H9 (cell line): ENCODE results near the gene SLC5A2. TPM values are rescaled to one million over a fixed set of nuclear protein-coding genes. Genes with fewer than 3 reads are reported as not detected.

Experiments used
- DNase-seq: peaks from one replicate; pipeline ENCODE4 v3.0.0-alpha.2; 2017
- H2AFZ ChIP-seq: one replicate; pipeline ENCODE4 v1.6.1; 2013; ENCODE audit warnings: mild to moderate bottlenecking, low read length, control low read depth, moderate library complexity
- H2AK5ac ChIP-seq: 2 replicates; pipeline ENCODE4 v1.6.1; 2013; ENCODE audit warnings: low read length, control low read depth, mixed read lengths; ENCODE audit not compliant: insufficient read length
- H2BK120ac ChIP-seq: one replicate; pipeline ENCODE4 v1.6.1; 2013; ENCODE audit warnings: low read depth, mild to moderate bottlenecking, low read length, control low read depth, inconsistent platforms; ENCODE audit not compliant: poor library complexity, severe bottlenecking
- H2BK12ac ChIP-seq: 2 replicates; pipeline ENCODE4 v1.6.1; 2013; ENCODE audit warnings: low read length, control low read depth, mixed read lengths, low read depth; ENCODE audit not compliant: insufficient read length
- H2BK15ac ChIP-seq: 2 replicates; pipeline ENCODE4 v1.6.1; 2013; ENCODE audit warnings: low read depth, low read length, control low read depth
- H2BK20ac ChIP-seq: one replicate; pipeline ENCODE4 v1.6.1; 2013; ENCODE audit warnings: low read depth, mild to moderate bottlenecking, low read length, control low read depth, inconsistent platforms; ENCODE audit not compliant: poor library complexity, severe bottlenecking
- H2BK5ac ChIP-seq: 2 replicates; pipeline ENCODE4 v1.6.1; 2013; ENCODE audit warnings: low read length, control low read depth, mixed read lengths; ENCODE audit not compliant: insufficient read length
- H3K14ac ChIP-seq: 2 replicates; pipeline ENCODE4 v1.6.1; 2013; ENCODE audit warnings: low read length, control low read depth; ENCODE audit not compliant: insufficient read depth
- H3K18ac ChIP-seq: 2 replicates; pipeline ENCODE4 v1.6.1; 2013; ENCODE audit warnings: low read depth, mild to moderate bottlenecking, mixed read lengths, low read length, control low read depth; ENCODE audit not compliant: insufficient read length
- H3K23ac ChIP-seq: 2 replicates; pipeline ENCODE4 v1.6.1; 2013; ENCODE audit warnings: low read length, control low read depth, mixed read lengths, low read depth; ENCODE audit not compliant: insufficient read length
- H3K23me2 ChIP-seq: 2 replicates; pipeline ENCODE4 v1.6.1; 2013; ENCODE audit warnings: low read depth, mild to moderate bottlenecking, mixed read lengths, low read length, control low read depth; ENCODE audit not compliant: insufficient read length, poor library complexity, severe bottlenecking
- H3K27ac ChIP-seq: 2 replicates; pipeline ENCODE4 v1.5.1; 2013; ENCODE audit warnings: low read length, control low read depth, mixed read lengths, low read depth; ENCODE audit not compliant: insufficient read length
- H3K27me3 ChIP-seq: 2 replicates; pipeline ENCODE4 v1.6.1; 2013; ENCODE audit warnings: low read length, control low read depth, inconsistent platforms; ENCODE audit not compliant: insufficient read depth
- H3K4ac ChIP-seq: 2 replicates; pipeline ENCODE4 v1.6.1; 2013; ENCODE audit warnings: low read depth, mild to moderate bottlenecking, control low read depth, inconsistent platforms, low read length, moderate library complexity
- H3K4me1 ChIP-seq: 2 replicates; pipeline ENCODE4 v1.6.1; 2013; ENCODE audit warnings: low read length, control low read depth, inconsistent platforms; ENCODE audit not compliant: insufficient read depth
- H3K4me2 ChIP-seq: 2 replicates; pipeline ENCODE4 v1.6.1; 2013; ENCODE audit warnings: low read length, control low read depth, mixed read lengths; ENCODE audit not compliant: insufficient read length, insufficient read depth
- H3K56ac ChIP-seq: 2 replicates; pipeline ENCODE4 v1.6.1; 2013; ENCODE audit warnings: low read depth, mild to moderate bottlenecking, mixed read lengths, low read length, control low read depth; ENCODE audit not compliant: insufficient read length
- H3K79me1 ChIP-seq: 2 replicates; pipeline ENCODE4 v1.6.1; 2013; ENCODE audit warnings: low read depth, mild to moderate bottlenecking, moderate library complexity, low read length, control low read depth, inconsistent platforms; ENCODE audit not compliant: insufficient read depth, poor library complexity, severe bottlenecking
- H3K79me2 ChIP-seq: 2 replicates; pipeline ENCODE4 v1.6.1; 2013; ENCODE audit warnings: low read length, control low read depth, inconsistent platforms; ENCODE audit not compliant: insufficient read depth
- H3K9ac ChIP-seq: 2 replicates; pipeline ENCODE4 v1.6.1; 2013; ENCODE audit warnings: low read length, control low read depth, mixed read lengths; ENCODE audit not compliant: insufficient read length; ENCODE audit errors: extremely low read depth
- H3K9me3 ChIP-seq: one replicate; pipeline ENCODE4 v1.6.1; 2013; ENCODE audit warnings: low read depth, low read length, inconsistent platforms; ENCODE audit not compliant: control insufficient read depth
- H3T11ph ChIP-seq: one replicate; pipeline ENCODE4 v1.6.1; 2013; ENCODE audit warnings: mild to moderate bottlenecking, low read length, control low read depth, inconsistent platforms
- H4K20me1 ChIP-seq: one replicate; pipeline ENCODE4 v1.6.1; 2013; ENCODE audit not compliant: control insufficient read depth, insufficient read length, insufficient read depth
- H4K5ac ChIP-seq: 2 replicates; pipeline ENCODE4 v1.6.1; 2013; ENCODE audit warnings: low read depth, mild to moderate bottlenecking, mixed read lengths, low read length, control low read depth; ENCODE audit not compliant: insufficient read length
- H4K8ac ChIP-seq: replicated peaks from 2 replicates; pipeline ENCODE4 v1.6.1; 2013; ENCODE audit warnings: low read length, control low read depth, mixed read lengths, low read depth; ENCODE audit not compliant: insufficient read length
- H4K91ac ChIP-seq: 2 replicates; pipeline ENCODE4 v1.6.1; 2013; ENCODE audit warnings: low read depth, mild to moderate bottlenecking, moderate library complexity, mixed read lengths, low read length, control low read depth; ENCODE audit not compliant: insufficient read length
- H3K27ac Mint-ChIP-seq, 3 experiments: 2 replicates in 2 of 3; 3 replicates in 1 of 3; pipeline ENCODE4 v1.8.0; 2020 to 2021; ENCODE audit warnings: mixed read lengths in 3 of 3, mild to moderate bottlenecking in 1 of 3, moderate library complexity in 1 of 3
- H3K27me3 Mint-ChIP-seq: 2 replicates; pipeline ENCODE4 v1.8.0; 2021; ENCODE audit warnings: low read depth, mild to moderate bottlenecking, moderate library complexity, mixed read lengths
- H3K36me3 Mint-ChIP-seq, 3 experiments: 2 replicates in 2 of 3; 3 replicates in 1 of 3; pipeline ENCODE4 v1.8.0; 2020 to 2021; ENCODE audit warnings: low read depth in 3 of 3, mixed read lengths in 3 of 3; ENCODE audit not compliant: insufficient read depth in 1 of 3
- H3K4me1 Mint-ChIP-seq, 2 experiments: 2 replicates each; pipeline ENCODE4 v1.8.0; 2020; ENCODE audit warnings: mixed read lengths in 2 of 2
- H3K4me3 Mint-ChIP-seq, 2 experiments: 2 replicates in 1 of 2; 3 replicates in 1 of 2; pipeline ENCODE4 v1.8.0; 2020 to 2021; ENCODE audit warnings: mild to moderate bottlenecking in 2 of 2, mixed read lengths in 2 of 2, moderate library complexity in 1 of 2
- H3K9me3 Mint-ChIP-seq, 2 experiments: 2 replicates in 1 of 2; 3 replicates in 1 of 2; pipeline ENCODE4 v1.8.0; 2020; ENCODE audit warnings: mild to moderate bottlenecking in 2 of 2, mixed read lengths in 2 of 2, moderate library complexity in 1 of 2
- WGBS: extraction: QIAGEN DNeasy Blood & Tissue Kit; methylation state at CpG from one replicate; pipeline ENCODE4 v1.1.7; 2013; ENCODE audit warnings: missing lambda C conversion rate, low lambda C conversion rate, mixed read lengths; ENCODE audit not compliant: insufficient read length; ENCODE audit errors: extremely low coverage; 5-methylcytosine and 5-hydroxymethylcytosine counted together
- total RNA-seq: library from RNA; stranded (reverse); gene quantifications from 2 replicates; pipeline ENCODE4 v1.2.1, GENCODE V29; 2021
- TF ChIP-seq, protein P1 (sequence below): fragments of 200-600 bp; sonication (generic); conservative IDR thresholded peaks from 3 replicates; pipeline ENCODE4 v1.8.0; 2021; ENCODE audit warnings: antibody characterized with exemption, mild to moderate bottlenecking

SLC5A2 gene
- total RNA-seq, 1 experiment from 2014 or later = 0.52 TPM

DNA sequence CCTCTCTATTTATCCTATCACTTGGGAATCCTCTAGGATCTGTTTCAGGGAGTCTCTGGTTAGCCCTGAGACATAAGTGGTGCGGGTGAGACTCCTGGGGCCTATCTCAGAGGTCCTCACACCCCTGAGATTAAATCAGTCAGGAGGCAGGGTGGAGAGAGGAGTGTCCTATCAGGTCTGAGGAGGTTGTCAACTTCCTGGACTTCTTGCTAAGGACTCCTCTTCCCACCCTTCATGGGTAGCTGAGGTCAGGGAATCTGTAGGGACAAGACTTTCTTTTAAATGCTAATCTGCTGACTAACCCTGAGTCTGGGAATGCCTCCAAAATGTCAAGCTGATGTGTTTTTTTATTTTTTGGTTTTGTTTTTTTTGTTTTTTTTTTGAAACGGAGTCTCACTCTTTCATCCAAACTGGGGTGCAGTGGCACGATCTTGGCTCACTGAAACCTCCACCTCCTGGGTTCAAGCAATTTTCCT lies 30.3 kb upstream of the SLC5A2 start:
- H3K9ac ChIP-seq = no peak overlapping the region
- peaks cover 9% of the 10 kb centered on the region; the same call in 1 of the 2 replicates for H3K4me1 ChIP-seq

More for the DNA sequence above, 30.3 kb upstream of the SLC5A2 start:
- H3K56ac ChIP-seq = no peak overlapping the region
- no peak for DNase-seq
- H3K23me2 ChIP-seq = no peaks in the 10 kb centered on the region
- peaks cover 0 to 5% (median 0%) of the 10 kb centered on the region in 3 experiments; a peak in 4 of 7 replicates for H3K36me3 Mint-ChIP-seq
- H3K4me1 Mint-ChIP-seq = peaks cover 30 to 41% of the 10 kb centered on the region in 2 experiments
- H2BK12ac ChIP-seq = no peak overlapping the region
- H2AK5ac ChIP-seq = no peak overlapping the region
- H3K4me2 ChIP-seq = no peak overlapping the region
- H3K14ac ChIP-seq = no peak overlapping the region
- H4K20me1 ChIP-seq = no peaks in the 10 kb centered on the region
- no peak overlapping the region for H4K91ac ChIP-seq
- no peaks in the 10 kb centered on the region; the same call in 1 of the 2 replicates for H3K79me2 ChIP-seq
- no peaks in the 10 kb centered on the region for H3K9me3 Mint-ChIP-seq
- H4K5ac ChIP-seq = no peak overlapping the region
- H2BK15ac ChIP-seq = no peak overlapping the region
- H3K4ac ChIP-seq = no peak overlapping the region
- H2AFZ ChIP-seq = no peak overlapping the region
- H4K8ac ChIP-seq = no peak overlapping the region
- no peak overlapping the region for H3K23ac ChIP-seq
- peaks cover 3% of the 10 kb centered on the region for H3K27me3 Mint-ChIP-seq
- WGBS = no CpG with 5 or more reads among the region's 3 CpGs
- H2BK120ac ChIP-seq = no peak overlapping the region
- H3K9me3 ChIP-seq = no peaks in the 10 kb centered on the region
- no peak overlapping the region; a peak in 2 of 5 replicates for H3K4me3 Mint-ChIP-seq
- no peak overlapping the region for H3K18ac ChIP-seq
- peaks cover 4% of the 10 kb centered on the region for H3K79me1 ChIP-seq
- H3T11ph ChIP-seq = no peak overlapping the region
- no peak overlapping the region for H2BK5ac ChIP-seq
- H3K27ac ChIP-seq = no peak overlapping the region
- no peaks in the 10 kb centered on the region for H3K27me3 ChIP-seq
- TF ChIP-seq, protein P1, sequence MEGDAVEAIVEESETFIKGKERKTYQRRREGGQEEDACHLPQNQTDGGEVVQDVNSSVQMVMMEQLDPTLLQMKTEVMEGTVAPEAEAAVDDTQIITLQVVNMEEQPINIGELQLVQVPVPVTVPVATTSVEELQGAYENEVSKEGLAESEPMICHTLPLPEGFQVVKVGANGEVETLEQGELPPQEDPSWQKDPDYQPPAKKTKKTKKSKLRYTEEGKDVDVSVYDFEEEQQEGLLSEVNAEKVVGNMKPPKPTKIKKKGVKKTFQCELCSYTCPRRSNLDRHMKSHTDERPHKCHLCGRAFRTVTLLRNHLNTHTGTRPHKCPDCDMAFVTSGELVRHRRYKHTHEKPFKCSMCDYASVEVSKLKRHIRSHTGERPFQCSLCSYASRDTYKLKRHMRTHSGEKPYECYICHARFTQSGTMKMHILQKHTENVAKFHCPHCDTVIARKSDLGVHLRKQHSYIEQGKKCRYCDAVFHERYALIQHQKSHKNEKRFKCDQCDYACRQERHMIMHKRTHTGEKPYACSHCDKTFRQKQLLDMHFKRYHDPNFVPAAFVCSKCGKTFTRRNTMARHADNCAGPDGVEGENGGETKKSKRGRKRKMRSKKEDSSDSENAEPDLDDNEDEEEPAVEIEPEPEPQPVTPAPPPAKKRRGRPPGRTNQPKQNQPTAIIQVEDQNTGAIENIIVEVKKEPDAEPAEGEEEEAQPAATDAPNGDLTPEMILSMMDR = no peak
- H3K27ac Mint-ChIP-seq = peak overlapping the region in 2 of 3 experiments; percentile 73 to 77; a peak in 3 of 7 replicates
- H2BK20ac ChIP-seq = no peak overlapping the region
